GM12878 (cell line): ENCODE measurements around the gene TRIM8. TPM values are rescaled to one million over a fixed set of nuclear protein-coding genes. Genes with fewer than 3 reads are reported as not detected.

Experiments
- CEBPZ ChIP-seq: fragments of 150-350 bp; IDR thresholded peaks from 2 replicates; pipeline ENCODE4 v1.6.1; 2016; ENCODE audit warnings: low read depth, low read length
- E4F1 ChIP-seq: fragments of 450-650 bp; IDR thresholded peaks from 2 replicates; pipeline ENCODE4 v1.6.1; 2018; ENCODE audit warnings: borderline replicate concordance, mild to moderate bottlenecking; ENCODE audit not compliant: partially characterized antibody
- EED ChIP-seq: sonication (generic); IDR thresholded peaks from 2 replicates; pipeline ENCODE4 v1.6.1; 2016; ENCODE audit warnings: antibody characterized with exemption, low read depth
- IRF5 ChIP-seq: fragments of 450-650 bp; IDR thresholded peaks from 2 replicates; pipeline ENCODE4 v1.6.1; 2017; ENCODE audit warnings: borderline replicate concordance
- NFIC ChIP-seq: IDR thresholded peaks from 2 replicates; pipeline ENCODE4 v1.6.1; 2012; ENCODE audit warnings: low read depth, mild to moderate bottlenecking, inconsistent platforms, low read length, moderate library complexity
- PAX5 ChIP-seq: IDR thresholded peaks from 2 replicates; pipeline ENCODE4 v1.6.1; 2011; ENCODE audit warnings: low read depth, low read length, borderline replicate concordance
- SMAD1 ChIP-seq: fragments of 450-650 bp; IDR thresholded peaks from 2 replicates; pipeline ENCODE4 v1.6.1; 2018; ENCODE audit warnings: mild to moderate bottlenecking, low read depth; ENCODE audit not compliant: partially characterized antibody
- TAF1 ChIP-seq: IDR thresholded peaks from 2 replicates; pipeline ENCODE4 v1.6.1; 2011; ENCODE audit warnings: mild to moderate bottlenecking, low read depth, low read length, borderline replicate concordance
- WRNIP1 ChIP-seq: IDR thresholded peaks from 2 replicates; pipeline ENCODE4 v1.6.1; 2011; ENCODE audit warnings: low read depth, low read length, improper control_type of control experiment, borderline replicate concordance
- ZBTB40 ChIP-seq: fragments of 450-650 bp; IDR thresholded peaks from 2 replicates; pipeline ENCODE4 v1.6.1; 2016; ENCODE audit warnings: mild to moderate bottlenecking, moderate library complexity, borderline replicate concordance
- ZNF207 ChIP-seq: fragments of 450-650 bp; IDR thresholded peaks from 2 replicates; pipeline ENCODE4 v1.6.1; 2014; ENCODE audit warnings: antibody characterized with exemption, mild to moderate bottlenecking, borderline replicate concordance
- ZNF687 ChIP-seq: fragments of 450-650 bp; IDR thresholded peaks from 2 replicates; pipeline ENCODE4 v1.6.1; 2017; ENCODE audit warnings: mild to moderate bottlenecking, moderate library complexity
- polyA plus RNA-seq, 11 experiments: library from polyadenylated mRNA; depleted of rRNA in 4 of 11; unstranded in 6 of 11; stranded (reverse) in 5 of 11; fragments of >200 nt; fragmentation: Nextera tagmentation in 4 of 11; fragmentation: Illumina TruSeq in 1 of 11; extraction: Ambion mirVana in 4 of 11; extraction: Trizol in 1 of 11; gene quantifications; 1 replicate in 1 of 11; 2 replicates in 10 of 11; pipeline versions ENCODE4 v1.2.1 to v1.2.3, GENCODE V29; 2011 to 2016; ENCODE audit warnings: inconsistent platforms in 2 of 11, missing spikeins in 2 of 11, low read depth in 1 of 11
- total RNA-seq, 4 experiments: library from RNA; depleted of rRNA in 3 of 4; stranded (reverse); fragments of >200 nt in 3 of 4; fragmentation: Illumina TruSeq in 1 of 4; extraction: Trizol in 1 of 4; gene quantifications; 2 replicates each; pipeline versions ENCODE4 v1.2.1 to v1.2.3, GENCODE V29; 2013 to 2021

Gene TRIM8
- total and polyA plus RNA-seq, 10 of the 15 experiments (the other 5 are each of a cell fraction or from before 2014, with no cell fraction given), result 7.9 to 53.2 (median 24.6) TPM

GRCh38 chr10:102660888-102661657 lies 16.8 kb downstream of the TRIM8 start (continued):
- peak; percentile 27; the same call in 1 of the 2 replicates for TF ChIP-seq PAX5
- no peak for TF ChIP-seq E4F1
- TF ChIP-seq ZNF687, result peak; percentile 62
- no peak for TF ChIP-seq ZBTB40
- no peak for TF ChIP-seq WRNIP1
- 0 out of 2 replicates have a peak, but pooled peaks have one; percentile 17 for TF ChIP-seq NFIC
- no peak for TF ChIP-seq SMAD1
- no peak for TF ChIP-seq CEBPZ
- TF ChIP-seq TAF1, result peak; percentile 12; the same call in 1 of the 2 replicates
- TF ChIP-seq EED, result peak; percentile 92
- TF ChIP-seq ZNF207, result 0 out of 2 replicates have a peak, but pooled peaks have one; percentile 51
- TF ChIP-seq IRF5, result no peak
